MM.1S (cell line): Measurements from ENCODE around the gene IL1R2.

ENCODE experiments used
- CTCF ChIP-seq: fragments of 300-600 bp; sonication (generic); IDR thresholded peaks from 2 replicates; pipeline ENCODE4 v1.5.1; 2016; ENCODE audit warnings: antibody characterized with exemption, low read length, mixed read lengths
- EZH2phosphoT487 ChIP-seq: fragments of 300-600 bp; sonication (generic); IDR thresholded peaks from 2 replicates; pipeline ENCODE4 v1.6.1; 2018; ENCODE audit warnings: antibody characterized with exemption, low read length

GRCh38 chr2:101963198-101963597 lies 28.6 kb upstream of the IL1R2 start:
- TF ChIP-seq CTCF (no peak), EZH2phosphoT487 (no peak)
